Measurements from ENCODE around the gene INPP5F. TPM values are rescaled to one million over a fixed set of nuclear protein-coding genes. Genes with fewer than 3 reads are reported as not detected.
"Not testable (repeated sequence)": the region's sequence is repeated elsewhere in the genome, so short reads cannot be mapped to it uniquely, and the experiment has no call there.

Gene INPP5F
- total RNA-seq, 1 experiment from 2014 or later, result 141 TPM

GRCh38 chr10:119700321-119700954 lies 25.4 kb upstream of the INPP5F start:
- DNase-seq, result no peak
- Histone ChIP-seq H3K36me3 (replicated peaks; ENCODE audit: control insufficient read depth, insufficient read depth, low read length) (no peaks in the 10 kb centered on the region), H3K4me3 (ENCODE audit: insufficient read depth, low read depth, low read length) (no peak overlapping the region), H3K27me3 (ENCODE audit: control insufficient read depth, insufficient read depth, low read length) (no peaks in the 10 kb centered on the region)

DNA sequence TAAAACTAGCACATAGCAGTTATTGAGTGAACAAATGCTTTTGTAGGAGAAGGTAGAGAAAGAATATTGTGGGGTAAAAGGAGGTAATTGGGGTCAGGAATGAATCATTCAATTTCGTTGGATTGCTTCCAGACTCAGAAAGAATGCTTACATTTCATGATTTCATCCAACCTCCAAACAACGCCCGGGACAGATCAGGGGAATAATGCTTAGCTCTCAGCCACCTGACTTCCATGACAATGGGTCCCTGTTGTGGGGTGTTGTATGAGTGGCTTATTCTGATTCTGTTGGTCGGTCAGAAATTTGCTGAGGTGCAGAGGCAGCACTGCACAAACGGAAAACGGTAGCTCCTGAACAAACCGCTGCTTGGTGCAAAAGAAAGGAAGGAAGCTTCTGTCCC lies 24.0 kb upstream of the INPP5F start:
- H3K27me3 ChIP-seq (ENCODE audit: control insufficient read depth, insufficient read depth, low read length), result no peaks in the 10 kb centered on the region
- no peak for DNase-seq
- no peaks in the 10 kb centered on the region for H3K36me3 ChIP-seq (replicated peaks; ENCODE audit: control insufficient read depth, insufficient read depth, low read length)
- no peak overlapping the region for H3K4me3 ChIP-seq (ENCODE audit: insufficient read depth, low read depth, low read length)

- H3K27me3 ChIP-seq (ENCODE audit: control insufficient read depth, insufficient read depth, low read length), result no peaks in the 10 kb centered on the region
- DNase-seq, result no peak
- no peaks in the 10 kb centered on the region for H3K36me3 ChIP-seq (replicated peaks; ENCODE audit: control insufficient read depth, insufficient read depth, low read length)
- no peak overlapping the region for H3K4me3 ChIP-seq (ENCODE audit: insufficient read depth, low read depth, low read length)
These were observed 23.3 kb upstream of the INPP5F start for GRCh38 chr10:119702583-119702982.

- no peaks in the 10 kb centered on the region for H3K27me3 ChIP-seq (ENCODE audit: control insufficient read depth, insufficient read depth, low read length)
- H3K36me3 ChIP-seq (replicated peaks; ENCODE audit: control insufficient read depth, insufficient read depth, low read length), result no peaks in the 10 kb centered on the region
- no peak for DNase-seq
- no peak overlapping the region for H3K4me3 ChIP-seq (ENCODE audit: insufficient read depth, low read depth, low read length)
These were observed 21.8 kb upstream of the INPP5F start for GRCh38 chr10:119703903-119704508.

GRCh38 chr10:119705434-119705831 lies 20.4 kb upstream of the INPP5F start:
- H3K36me3 ChIP-seq (replicated peaks; ENCODE audit: control insufficient read depth, insufficient read depth, low read length), result no peaks in the 10 kb centered on the region
- no peak for DNase-seq
- no peaks in the 10 kb centered on the region for H3K27me3 ChIP-seq (ENCODE audit: control insufficient read depth, insufficient read depth, low read length)
- no peak overlapping the region for H3K4me3 ChIP-seq (ENCODE audit: insufficient read depth, low read depth, low read length)

DNA sequence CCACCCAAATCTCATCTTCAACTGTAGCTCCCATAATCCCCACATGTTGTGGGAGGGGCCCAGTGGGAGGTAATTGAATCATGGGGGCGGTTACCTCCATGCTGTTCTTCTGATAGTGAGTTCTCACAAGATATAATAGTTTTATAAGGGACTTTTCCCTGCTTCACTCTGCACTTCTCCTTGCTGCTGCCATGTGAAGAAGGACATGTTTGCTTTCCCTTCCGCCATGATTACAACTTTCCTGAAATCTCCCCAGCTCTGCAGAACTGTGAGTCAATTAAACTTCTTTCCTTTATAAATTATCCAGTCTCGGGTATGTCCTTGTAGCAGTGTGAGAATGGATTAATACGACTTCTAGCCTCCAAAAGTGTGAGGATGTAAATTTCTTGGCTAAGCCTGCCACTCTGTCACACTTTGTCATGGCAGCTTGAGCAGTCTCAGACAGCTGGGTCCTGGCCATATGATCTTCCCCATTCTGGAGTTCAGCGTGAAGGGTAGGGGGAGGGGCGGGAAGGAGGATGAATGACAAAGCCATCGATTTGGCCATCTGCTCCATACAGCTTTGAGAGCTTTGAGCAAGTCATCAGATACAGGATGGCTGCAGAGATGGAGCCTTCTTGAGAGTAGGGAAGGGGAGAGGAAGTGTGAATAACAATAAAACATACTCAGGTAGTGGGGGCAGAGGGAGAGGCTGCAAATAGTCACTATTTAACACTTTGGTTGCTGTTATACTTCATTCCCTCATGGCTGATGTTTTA lies 19.1 kb upstream of the INPP5F start:
- DNase-seq, result no peak
- no peaks in the 10 kb centered on the region for H3K36me3 ChIP-seq (replicated peaks; ENCODE audit: control insufficient read depth, insufficient read depth, low read length)
- no peak overlapping the region for H3K4me3 ChIP-seq (ENCODE audit: insufficient read depth, low read depth, low read length)
- H3K27me3 ChIP-seq (ENCODE audit: control insufficient read depth, insufficient read depth, low read length), result no peaks in the 10 kb centered on the region

- H3K36me3 ChIP-seq (replicated peaks; ENCODE audit: control insufficient read depth, insufficient read depth, low read length); H3K4me3 ChIP-seq (ENCODE audit: insufficient read depth, low read depth, low read length); H3K27me3 ChIP-seq (ENCODE audit: control insufficient read depth, insufficient read depth, low read length); DNase-seq: not testable (repeated sequence)
These were observed 18.5 kb upstream of the INPP5F start for GRCh38 chr10:119707331-119707730.

DNA sequence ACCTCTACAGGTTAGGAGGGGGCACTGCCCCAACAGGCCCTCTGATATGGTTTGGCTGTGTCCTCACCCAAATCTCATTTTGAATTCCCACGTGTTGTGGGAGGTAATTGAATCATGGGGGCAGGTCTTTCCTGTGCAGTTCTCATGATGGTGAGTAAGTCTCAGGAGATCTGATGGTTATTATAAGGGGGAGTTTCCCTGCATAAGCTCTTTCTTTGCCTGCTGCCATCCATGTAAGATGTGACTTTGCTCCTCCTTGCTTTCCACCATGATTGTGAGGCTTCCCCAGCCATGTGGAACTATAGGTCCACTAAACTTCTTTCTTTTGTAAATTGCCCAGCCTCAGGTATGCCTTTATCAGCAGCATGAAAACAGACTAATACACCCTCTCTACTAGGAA lies 14.9 kb upstream of the INPP5F start:
- H3K4me3 ChIP-seq (ENCODE audit: insufficient read depth, low read depth, low read length); H3K36me3 ChIP-seq (replicated peaks; ENCODE audit: control insufficient read depth, insufficient read depth, low read length); H3K27me3 ChIP-seq (ENCODE audit: control insufficient read depth, insufficient read depth, low read length); DNase-seq: not testable (repeated sequence)

GRCh38 chr10:119713744-119714483 lies 11.9 kb upstream of the INPP5F start:
- no peak overlapping the region for H3K4me3 ChIP-seq (ENCODE audit: insufficient read depth, low read depth, low read length)
- no peaks in the 10 kb centered on the region for H3K36me3 ChIP-seq (replicated peaks; ENCODE audit: control insufficient read depth, insufficient read depth, low read length)
- DNase-seq, result no peak

GRCh38 chr10:119714484-119714816 lies 11.4 kb upstream of the INPP5F start:
- no peak for DNase-seq
- Histone ChIP-seq H3K36me3 (replicated peaks; ENCODE audit: control insufficient read depth, insufficient read depth, low read length) (no peaks in the 10 kb centered on the region), H3K27me3 (ENCODE audit: control insufficient read depth, insufficient read depth, low read length) (no peaks in the 10 kb centered on the region), H3K4me3 (ENCODE audit: insufficient read depth, low read depth, low read length) (no peak overlapping the region)

More at GRCh38 chr10:119713744-119714483, 11.9 kb upstream of the INPP5F start:
- H3K27me3 ChIP-seq (ENCODE audit: control insufficient read depth, insufficient read depth, low read length), result no peaks in the 10 kb centered on the region

- no peak overlapping the region for H3K4me3 ChIP-seq (ENCODE audit: insufficient read depth, low read depth, low read length)
- no peaks in the 10 kb centered on the region for H3K27me3 ChIP-seq (ENCODE audit: control insufficient read depth, insufficient read depth, low read length)
- H3K36me3 ChIP-seq (replicated peaks; ENCODE audit: control insufficient read depth, insufficient read depth, low read length), result no peaks in the 10 kb centered on the region
- no peak for DNase-seq
These were observed 10.0 kb upstream of the INPP5F start for GRCh38 chr10:119715628-119716505.

DNA sequence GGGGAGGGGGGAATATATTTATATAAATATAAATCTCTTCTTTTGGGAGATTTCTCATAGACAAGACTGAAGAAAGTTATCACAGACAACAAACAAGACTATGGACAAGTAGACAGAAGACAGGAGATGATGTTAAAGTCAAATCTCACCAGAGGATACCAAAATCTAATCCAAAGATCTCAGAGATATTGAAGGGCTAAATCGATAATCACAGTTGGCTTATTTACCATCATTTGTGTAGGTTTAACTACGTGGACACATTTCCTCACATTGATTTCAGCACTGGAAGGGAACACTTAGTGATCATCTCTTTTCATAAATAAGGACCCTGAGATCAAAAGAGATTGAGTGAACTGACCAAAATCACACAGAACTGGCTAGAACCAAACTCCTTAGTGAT lies 2.7 kb upstream of the INPP5F start:
- H3K27me3 ChIP-seq (ENCODE audit: control insufficient read depth, insufficient read depth, low read length), result no peaks in the 10 kb centered on the region
- no peak for DNase-seq

GRCh38 chr10:119723624-119724023 lies 2.2 kb upstream of the INPP5F start:
- no peak for DNase-seq
- no peak overlapping the region for H3K4me3 ChIP-seq (ENCODE audit: insufficient read depth, low read depth, low read length)
- no peaks in the 10 kb centered on the region for H3K27me3 ChIP-seq (ENCODE audit: control insufficient read depth, insufficient read depth, low read length)
- H3K36me3 ChIP-seq (replicated peaks; ENCODE audit: control insufficient read depth, insufficient read depth, low read length), result no peaks in the 10 kb centered on the region

More for the DNA sequence above, 2.7 kb upstream of the INPP5F start:
- no peaks in the 10 kb centered on the region for H3K36me3 ChIP-seq (replicated peaks; ENCODE audit: control insufficient read depth, insufficient read depth, low read length)
- H3K4me3 ChIP-seq (ENCODE audit: insufficient read depth, low read depth, low read length), result no peak overlapping the region
